ENCODE data around the gene MMP24OS. TPM values are rescaled to one million over a fixed set of nuclear protein-coding genes. Genes with fewer than 3 reads are reported as not detected.
"Not testable (repeated sequence)": the region's sequence is repeated elsewhere in the genome, so short reads cannot be mapped to it uniquely, and the experiment has no call there.

Gene MMP24OS
- total RNA-seq, 1 experiment from 2014 or later: 18.5 TPM

DNA sequence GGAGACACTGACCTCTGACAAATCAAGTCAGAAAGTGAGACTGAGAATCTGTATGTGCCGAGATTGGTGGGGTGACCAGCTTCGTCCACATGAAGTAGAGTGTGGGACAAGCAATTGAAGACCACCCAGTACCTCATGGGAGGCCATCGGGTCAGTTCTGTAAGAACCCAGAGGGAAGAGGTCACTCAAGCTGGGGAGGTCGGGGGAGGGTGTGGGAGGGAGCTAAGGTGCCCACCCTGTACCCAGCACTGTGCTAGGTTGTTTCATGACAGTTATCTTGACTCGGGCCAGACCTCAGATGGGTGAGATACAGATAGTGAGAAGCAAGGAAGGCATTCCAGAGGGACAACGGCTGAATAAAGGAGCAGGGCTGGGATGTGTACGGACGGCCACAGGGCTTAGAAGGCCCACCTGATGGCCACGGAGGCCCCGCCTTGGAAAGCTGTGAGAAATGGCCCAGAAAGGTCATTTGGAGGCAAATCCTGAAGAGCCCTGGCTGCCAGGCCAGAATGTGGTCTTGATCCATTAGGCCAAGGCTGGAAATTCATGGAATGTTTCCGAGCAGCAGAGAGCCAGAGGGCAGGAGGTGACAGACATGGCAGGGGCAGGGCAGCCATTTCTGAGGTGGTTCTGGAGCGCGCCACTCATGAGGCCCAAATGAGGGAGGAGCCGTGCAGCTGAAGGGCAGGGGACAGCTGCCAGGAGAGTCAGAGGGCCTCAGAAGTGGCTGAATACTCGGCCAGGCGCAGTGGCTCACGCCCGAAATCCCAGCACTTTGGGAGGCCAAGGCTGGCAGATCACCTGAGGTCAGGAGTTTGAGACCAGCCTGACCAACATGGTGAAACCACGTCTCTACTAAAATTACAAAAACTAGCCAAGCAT, 7.7 kb downstream of the MMP24OS start:
- Histone ChIP-seq H3K9me3 (replicated peaks) (no peaks in the 10 kb centered on the region), H3K4me1 (replicated peaks) (no peaks in the 10 kb centered on the region), H3K36me3 (peaks cover 53% of the 10 kb centered on the region), H3K27ac (no peak overlapping the region), H3K4me3 (no peak overlapping the region), H3K27me3 (replicated peaks) (no peaks in the 10 kb centered on the region)
- DNase-seq (ENCODE audit: low read depth in 1 of 2, low spot score in 2 of 2): no peak

DNA sequence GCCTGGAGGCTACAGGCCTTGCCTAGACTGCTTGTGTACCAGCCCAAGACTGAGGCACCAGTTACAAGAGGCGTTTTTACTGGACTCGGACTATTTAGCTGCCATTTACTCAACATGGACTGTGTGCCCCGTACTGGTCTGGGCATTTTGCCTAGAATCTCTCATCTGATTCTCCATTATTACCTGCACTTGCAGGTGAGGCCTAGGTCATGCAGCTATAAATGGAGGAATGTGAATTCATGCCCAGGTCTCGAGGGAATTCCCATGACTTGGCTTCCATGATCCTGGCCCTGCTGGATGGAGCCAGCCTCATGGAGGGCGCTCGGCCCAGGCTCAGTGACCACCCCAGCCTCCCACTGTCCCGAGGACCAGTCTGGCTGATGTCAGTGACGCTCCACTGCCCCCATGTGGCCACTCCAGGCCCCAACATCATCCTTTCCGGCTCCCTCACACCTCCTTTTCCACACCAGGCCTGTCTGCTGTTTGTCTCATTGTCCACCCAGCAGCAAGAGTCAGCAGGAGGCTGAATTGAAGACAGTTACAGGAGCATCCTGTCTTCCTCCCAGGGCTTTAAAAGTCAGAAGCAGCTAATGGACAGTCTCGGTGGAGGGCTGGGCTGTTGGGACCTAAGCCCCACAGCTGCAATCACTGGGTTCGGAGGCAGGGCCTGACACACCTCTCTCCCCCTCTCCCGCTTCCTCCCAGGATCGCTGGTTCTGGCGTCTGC, 8.7 kb downstream of the MMP24OS start:
- Histone ChIP-seq H3K4me1 (replicated peaks) (no peaks in the 10 kb centered on the region; the same call in 1 of the 2 replicates), H3K27me3 (replicated peaks) (no peaks in the 10 kb centered on the region), H3K4me3 (no peak overlapping the region), H3K36me3 (peaks cover 43% of the 10 kb centered on the region), H3K27ac (no peak overlapping the region), H3K9me3 (replicated peaks) (no peaks in the 10 kb centered on the region)
- DNase-seq (ENCODE audit: low read depth in 1 of 2, low spot score in 2 of 2): peak; percentile 45 to 70

DNA sequence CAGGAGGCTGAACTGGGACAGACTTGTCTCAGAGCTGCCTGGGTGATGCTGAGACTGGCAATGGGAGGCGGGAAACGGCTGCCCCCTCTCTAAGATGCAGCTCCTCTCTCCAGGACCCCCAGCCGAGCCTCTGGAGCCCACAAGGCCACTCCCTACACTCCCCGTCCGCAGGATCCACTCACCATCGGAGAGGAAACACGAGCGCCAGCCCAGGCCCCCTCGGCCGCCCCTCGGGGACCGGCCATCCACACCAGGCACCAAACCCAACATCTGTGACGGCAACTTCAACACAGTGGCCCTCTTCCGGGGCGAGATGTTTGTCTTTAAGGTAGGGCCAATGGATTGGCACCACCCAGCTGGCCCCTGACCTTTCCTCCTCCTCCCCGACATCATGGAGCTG, 10.8 kb downstream of the MMP24OS start:
- no peak for DNase-seq (ENCODE audit: low read depth in 1 of 2, low spot score in 2 of 2)
- no peaks in the 10 kb centered on the region for H3K27me3 ChIP-seq (replicated peaks)
- no peak overlapping the region for H3K27ac ChIP-seq
- H3K9me3 ChIP-seq (replicated peaks): no peaks in the 10 kb centered on the region
- H3K36me3 ChIP-seq: peaks cover 43% of the 10 kb centered on the region
- H3K4me3 ChIP-seq: no peak overlapping the region
- H3K4me1 ChIP-seq (replicated peaks): peaks cover 14% of the 10 kb centered on the region

- Histone ChIP-seq H3K27ac (no peak overlapping the region), H3K4me3 (no peak overlapping the region), H3K4me1 (replicated peaks) (peaks cover 14% of the 10 kb centered on the region), H3K9me3 (replicated peaks) (no peaks in the 10 kb centered on the region), H3K36me3 (peaks cover 28% of the 10 kb centered on the region), H3K27me3 (replicated peaks) (no peaks in the 10 kb centered on the region)
- no peak for DNase-seq (ENCODE audit: low read depth in 1 of 2, low spot score in 2 of 2)
These were observed 13.2 kb downstream of the MMP24OS start for GRCh38 chr20:35264755-35265154.

DNA sequence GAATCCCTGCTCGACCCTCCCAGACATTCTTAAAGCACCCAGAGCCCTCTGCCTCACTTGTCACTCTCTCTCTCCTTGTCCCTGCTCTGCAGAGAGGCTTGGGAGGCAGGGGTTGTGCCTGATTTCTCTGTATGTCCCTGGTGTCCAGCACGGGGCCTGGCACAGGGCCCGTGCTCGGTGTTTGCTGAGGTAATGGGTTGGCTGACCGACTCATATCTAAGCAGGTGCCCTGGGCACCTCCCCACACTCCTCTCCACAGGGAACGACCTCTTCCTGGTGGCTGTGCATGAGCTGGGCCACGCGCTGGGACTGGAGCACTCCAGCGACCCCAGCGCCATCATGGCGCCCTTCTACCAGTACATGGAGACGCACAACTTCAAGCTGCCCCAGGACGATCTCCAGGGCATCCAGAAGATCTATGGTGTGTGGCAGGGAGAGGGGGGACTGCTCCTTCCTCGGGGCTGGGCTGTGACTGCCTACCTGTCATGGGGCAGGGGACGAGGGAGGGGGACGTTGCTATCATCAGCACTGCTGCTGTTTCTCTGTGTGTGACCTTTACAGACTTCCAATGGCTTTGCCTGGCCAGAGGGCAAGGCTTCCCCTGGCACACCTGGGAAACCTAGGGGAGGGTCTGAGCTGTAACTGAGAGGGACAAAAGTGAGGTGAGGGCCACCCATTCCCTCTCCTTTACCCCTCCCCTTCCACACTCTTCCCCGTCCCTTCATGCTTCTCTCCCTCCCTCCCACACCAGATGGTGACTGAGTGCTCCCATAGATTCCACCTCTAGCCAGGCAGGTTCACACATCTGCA, 14.2 kb downstream of the MMP24OS start:
- no peak overlapping the region for H3K4me3 ChIP-seq
- peaks cover 21% of the 10 kb centered on the region for H3K36me3 ChIP-seq
- no peak for DNase-seq (ENCODE audit: low read depth in 1 of 2, low spot score in 2 of 2)
- no peaks in the 10 kb centered on the region for H3K9me3 ChIP-seq (replicated peaks)
- H3K27ac ChIP-seq: peak overlapping the region; percentile 53
- H3K4me1 ChIP-seq (replicated peaks): peaks cover 14% of the 10 kb centered on the region
- H3K27me3 ChIP-seq (replicated peaks): no peaks in the 10 kb centered on the region

DNA sequence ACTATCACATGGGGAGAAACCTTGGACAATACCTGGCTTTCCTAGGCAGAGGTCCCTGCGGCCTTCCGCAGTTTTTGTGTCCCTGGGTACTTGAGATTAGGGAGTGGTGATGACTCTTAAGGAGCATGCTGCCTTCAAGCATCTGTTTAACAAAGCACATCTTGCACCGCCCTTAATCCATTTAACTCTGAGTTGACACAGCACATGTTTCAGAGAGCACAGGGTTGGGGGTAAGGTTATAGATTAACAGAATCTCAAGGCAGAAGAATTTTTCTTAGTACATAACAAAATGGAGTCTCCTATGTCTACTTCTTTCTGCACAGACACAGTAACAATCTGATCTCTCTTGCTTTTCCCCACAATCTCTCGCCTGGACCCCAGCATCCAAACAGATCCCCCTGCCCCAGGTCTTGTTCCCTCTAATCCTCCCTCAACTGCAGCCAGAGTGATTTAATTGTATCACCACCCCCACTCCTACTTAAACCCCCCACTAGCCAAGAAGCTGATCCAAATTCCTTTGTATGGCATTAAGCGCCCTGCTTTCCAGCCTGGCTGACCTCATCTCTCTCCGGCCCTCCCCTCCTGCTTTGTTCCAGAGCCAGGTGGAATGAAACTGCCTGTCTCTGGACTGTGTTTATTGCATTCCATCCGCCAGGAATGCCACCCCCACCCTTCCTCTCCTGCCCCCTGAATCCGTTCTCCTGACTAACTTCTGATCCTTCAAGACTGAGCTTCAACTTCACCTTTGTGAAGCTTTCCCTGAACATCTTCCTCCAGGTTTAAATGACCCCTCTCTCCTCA, 15.0 kb downstream of the MMP24OS start:
- H3K9me3 ChIP-seq (replicated peaks); H3K4me3 ChIP-seq; H3K27me3 ChIP-seq (replicated peaks): not testable (repeated sequence)
- DNase-seq (ENCODE audit: low read depth in 1 of 2, low spot score in 2 of 2): peak; percentile 73 to 80
- Histone ChIP-seq H3K4me1 (replicated peaks) (peaks cover 14% of the 10 kb centered on the region), H3K36me3 (peaks cover 16% of the 10 kb centered on the region), H3K27ac (peak overlapping the region; percentile 53)

DNA sequence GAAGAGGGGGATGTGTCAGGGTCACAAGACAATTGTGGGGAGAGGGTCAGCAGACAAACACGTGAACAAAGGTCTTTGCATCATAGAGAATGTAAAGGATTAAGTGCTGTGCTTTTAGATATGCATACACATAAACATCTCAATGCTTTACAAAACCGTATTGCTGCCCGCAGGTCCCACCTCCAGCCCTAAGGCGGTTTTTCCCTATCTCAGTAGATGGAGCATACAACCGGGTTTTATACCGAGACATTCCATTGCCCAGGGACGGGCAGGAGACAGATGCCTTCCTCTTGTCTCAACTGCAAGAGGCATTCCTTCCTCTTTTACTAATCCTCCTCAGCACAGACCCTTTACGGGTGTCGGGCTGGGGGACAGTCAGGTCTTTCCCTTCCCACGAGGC, 15.6 kb downstream of the MMP24OS start:
- DNase-seq (ENCODE audit: low read depth in 1 of 2, low spot score in 2 of 2); H3K27ac ChIP-seq; H3K9me3 ChIP-seq (replicated peaks); H3K4me3 ChIP-seq; H3K27me3 ChIP-seq (replicated peaks): not testable (repeated sequence)
- Histone ChIP-seq H3K4me1 (replicated peaks) (peaks cover 14% of the 10 kb centered on the region), H3K36me3 (peaks cover 12% of the 10 kb centered on the region)

- Histone ChIP-seq H3K4me1 (replicated peaks) (peaks cover 14% of the 10 kb centered on the region), H3K36me3 (peaks cover 7% of the 10 kb centered on the region), H3K4me3 (no peak overlapping the region), H3K27ac (no peak overlapping the region), H3K9me3 (replicated peaks) (no peaks in the 10 kb centered on the region), H3K27me3 (replicated peaks) (no peaks in the 10 kb centered on the region)
- DNase-seq (ENCODE audit: low read depth in 1 of 2, low spot score in 2 of 2): no peak
These were observed 17.5 kb downstream of the MMP24OS start for GRCh38 chr20:35260426-35260825.

GRCh38 chr20:35257175-35257909, 20.6 kb downstream of the MMP24OS start:
- Histone ChIP-seq H3K4me1 (replicated peaks) (peaks cover 2% of the 10 kb centered on the region), H3K4me3 (no peak overlapping the region), H3K36me3 (no peaks in the 10 kb centered on the region), H3K27ac (no peak overlapping the region), H3K9me3 (replicated peaks) (no peaks in the 10 kb centered on the region), H3K27me3 (replicated peaks) (no peaks in the 10 kb centered on the region)
- no peak for DNase-seq (ENCODE audit: low read depth in 1 of 2, low spot score in 2 of 2)

DNA sequence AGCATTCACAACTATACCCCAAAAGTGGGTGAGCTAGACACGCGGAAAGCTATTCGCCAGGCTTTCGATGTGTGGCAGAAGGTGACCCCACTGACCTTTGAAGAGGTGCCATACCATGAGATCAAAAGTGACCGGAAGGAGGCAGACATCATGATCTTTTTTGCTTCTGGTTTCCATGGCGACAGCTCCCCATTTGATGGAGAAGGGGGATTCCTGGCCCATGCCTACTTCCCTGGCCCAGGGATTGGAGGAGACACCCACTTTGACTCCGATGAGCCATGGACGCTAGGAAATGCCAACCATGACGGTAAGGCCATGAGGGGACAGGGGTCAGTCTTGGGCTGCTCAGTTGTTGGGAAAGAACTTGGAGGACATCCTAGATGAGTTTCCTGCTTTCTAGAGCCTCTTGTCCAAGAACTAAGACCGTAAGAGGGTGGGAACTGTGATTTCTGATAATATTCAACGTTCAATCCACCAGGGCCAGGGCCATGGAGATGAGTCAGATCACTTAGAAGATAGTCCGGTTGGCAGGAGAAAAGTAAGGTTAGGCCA, 23.4 kb downstream of the MMP24OS start:
- Histone ChIP-seq H3K27ac (no peak overlapping the region), H3K36me3 (no peaks in the 10 kb centered on the region), H3K9me3 (replicated peaks) (no peaks in the 10 kb centered on the region), H3K4me3 (no peak overlapping the region), H3K27me3 (replicated peaks) (no peaks in the 10 kb centered on the region), H3K4me1 (replicated peaks) (peaks cover 10% of the 10 kb centered on the region)
- DNase-seq (ENCODE audit: low read depth in 1 of 2, low spot score in 2 of 2): no peak

DNA sequence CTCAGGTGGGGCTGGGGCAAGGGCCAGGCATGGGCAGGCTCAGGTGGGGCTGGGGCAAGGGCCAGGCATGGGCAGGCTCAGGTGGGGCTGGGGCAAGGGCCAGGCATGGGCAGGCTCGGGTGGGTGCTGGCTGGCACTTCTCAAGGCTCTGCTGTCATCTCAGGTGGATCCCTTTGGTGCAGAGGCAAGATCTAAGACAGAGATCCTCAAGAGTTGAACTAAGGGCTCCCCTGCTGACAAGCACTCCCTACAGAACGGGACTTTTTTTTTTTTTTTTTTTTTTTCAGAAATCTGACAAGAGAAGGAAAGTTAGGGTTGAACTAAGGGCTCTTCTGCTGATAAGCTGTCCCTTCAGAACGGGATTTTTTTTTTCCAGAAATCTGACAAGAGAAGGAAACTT, 24.9 kb downstream of the MMP24OS start:
- DNase-seq (ENCODE audit: low read depth in 1 of 2, low spot score in 2 of 2): no peak
- Histone ChIP-seq H3K4me3 (no peak overlapping the region), H3K36me3 (no peaks in the 10 kb centered on the region), H3K4me1 (replicated peaks) (peaks cover 10% of the 10 kb centered on the region), H3K27me3 (replicated peaks) (no peaks in the 10 kb centered on the region), H3K9me3 (replicated peaks) (no peaks in the 10 kb centered on the region), H3K27ac (no peak overlapping the region)

DNA sequence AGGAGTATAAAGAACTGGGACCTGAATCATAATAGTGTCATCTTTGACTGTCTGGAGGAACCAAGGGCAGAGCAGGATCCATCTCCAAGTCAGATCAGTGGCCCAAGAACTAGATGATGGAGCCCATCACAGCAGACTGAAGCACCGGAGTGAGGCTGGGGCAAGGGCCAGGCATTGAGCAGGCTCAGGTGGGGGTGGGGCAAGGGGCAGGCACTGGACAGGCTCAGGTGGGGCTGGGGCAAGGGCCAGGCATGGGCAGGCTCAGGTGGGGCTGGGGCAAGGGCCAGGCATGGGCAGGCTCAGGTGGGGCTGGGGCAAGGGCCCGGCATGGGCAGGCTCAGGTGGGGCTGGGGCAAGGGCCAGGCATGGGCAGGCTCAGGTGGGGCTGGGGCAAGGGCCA, 25.3 kb downstream of the MMP24OS start:
- H3K4me1 ChIP-seq (replicated peaks): peaks cover 10% of the 10 kb centered on the region
- H3K4me3 ChIP-seq; H3K36me3 ChIP-seq; DNase-seq (ENCODE audit: low read depth in 1 of 2, low spot score in 2 of 2); H3K9me3 ChIP-seq (replicated peaks); H3K27ac ChIP-seq; H3K27me3 ChIP-seq (replicated peaks): not testable (repeated sequence)

Data from SJSA1 (cell line).